Hematopoietic multipotent progenitor cell treated with erythropoietin and hydrocortisone succinate and interleukin-3 and kit ligand, for 15 days (in vitro differentiated cells): ENCODE measurements around the gene CYBB.
"Not testable (repeated sequence)": the region's sequence is repeated elsewhere in the genome, so short reads cannot be mapped to it uniquely, and the experiment has no call there.

ENCODE experiments used
- DNase-seq: peaks from one replicate; pipeline ENCODE4 v3.0.0-alpha.2; 2015; ENCODE audit warnings: low spot score

CYBB gene

GRCh38 chrX:37779857-37780256 is at the start of gene CYBB:
TSS of gene CYBB (plus strand) at chrX:37780059. CDS start at chrX:37780078, 19 bp downstream.
- DNase-seq = no peak

DNA sequence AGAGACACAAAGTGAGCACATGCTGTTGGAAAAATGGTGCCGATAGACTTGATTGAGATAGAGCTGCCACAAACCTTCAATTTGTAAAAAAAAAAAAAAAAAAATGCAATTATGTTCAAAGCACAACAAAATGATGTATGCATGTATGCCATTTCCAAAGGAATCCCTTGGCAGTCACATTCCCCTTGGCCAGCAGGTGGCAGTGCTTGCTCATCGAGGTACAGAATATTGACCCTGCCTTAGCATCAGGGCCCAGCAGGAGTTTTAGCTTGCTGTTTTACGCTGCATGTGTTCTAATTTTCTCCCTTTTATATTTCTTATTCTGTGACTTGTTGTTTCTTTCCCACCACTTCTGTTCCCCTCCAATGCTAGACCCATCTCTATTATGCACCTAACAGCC is 34.5 kb upstream of the CYBB start:
- DNase-seq = peak; percentile 72

- DNase-seq = no peak
Measured at GRCh38 chrX:37745835-37746217, 34.0 kb upstream of the CYBB start.

DNA sequence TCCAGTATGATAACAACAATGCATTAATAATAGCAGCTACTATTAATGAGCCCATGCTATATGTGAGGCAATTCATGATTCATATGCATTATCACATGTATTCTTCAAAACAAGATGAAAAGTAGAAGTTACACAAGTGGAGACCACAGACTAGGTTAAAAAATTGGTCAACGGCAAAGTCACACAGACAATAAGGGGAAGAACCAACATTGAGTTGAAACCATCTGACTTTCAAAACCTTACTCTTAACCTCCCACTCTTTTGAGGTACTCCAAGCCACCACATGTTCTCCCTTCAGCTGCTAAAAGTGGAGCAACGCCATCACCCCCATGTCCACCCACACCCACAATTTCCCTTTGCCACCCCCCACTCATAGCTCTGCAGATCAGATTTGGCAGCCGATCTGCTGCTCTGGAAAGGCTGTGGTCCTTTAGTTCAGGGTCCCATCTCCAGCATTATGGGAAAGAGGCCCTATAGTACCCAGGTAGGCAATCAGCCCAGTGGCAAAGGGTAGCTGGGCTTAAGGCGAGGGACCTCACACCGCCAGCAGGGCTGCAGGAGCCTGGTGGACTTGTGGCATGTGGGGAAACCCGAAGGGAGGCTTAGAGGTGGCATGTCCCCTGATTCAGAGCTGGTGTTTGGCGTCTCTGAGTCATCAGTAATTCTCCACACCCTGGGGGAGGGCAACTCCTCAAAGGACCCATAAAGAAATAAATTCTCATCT is 33.5 kb upstream of the CYBB start:
- no peak for DNase-seq

- no peak for DNase-seq
Measured at GRCh38 chrX:37746951-37747350, 32.9 kb upstream of the CYBB start.

DNA sequence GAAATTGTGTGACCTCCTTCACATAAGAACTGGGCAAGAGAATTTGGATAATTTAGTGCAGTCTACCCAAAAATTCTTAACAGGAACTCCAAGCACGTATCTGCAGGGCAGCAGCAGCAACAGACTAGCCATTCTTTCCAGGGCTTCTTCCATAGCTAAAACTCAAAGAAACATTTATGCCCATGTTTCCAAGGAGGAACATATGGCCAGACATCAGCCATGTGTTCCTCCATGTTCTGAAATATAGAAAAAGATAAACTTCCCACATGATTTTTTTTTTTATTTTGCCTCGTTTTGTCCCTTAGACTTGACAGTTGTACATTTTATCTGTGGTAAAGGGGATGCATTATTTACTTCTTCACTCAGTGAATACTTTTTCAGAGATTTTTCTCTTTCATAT is 27.6 kb upstream of the CYBB start:
- no peak for DNase-seq

DNA sequence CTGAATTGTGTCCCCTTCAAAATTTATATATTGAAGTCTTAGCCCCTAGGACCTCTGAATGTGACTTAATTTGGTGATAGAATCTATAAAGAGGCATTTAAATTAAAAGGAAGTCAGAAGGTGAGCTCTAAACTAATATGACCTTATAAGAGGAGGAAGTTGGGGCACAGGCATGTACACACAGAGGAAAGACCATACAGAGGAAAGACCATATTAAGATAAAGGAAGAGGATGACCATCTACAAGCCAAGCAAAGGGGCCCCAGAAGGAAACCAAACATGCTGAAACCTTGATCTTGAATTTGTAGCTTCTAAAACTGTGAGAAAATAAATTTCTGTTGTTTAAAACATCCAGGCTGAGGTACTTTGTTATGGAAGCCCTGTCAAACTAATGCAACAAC is 26.9 kb upstream of the CYBB start:
- no peak for DNase-seq

DNA sequence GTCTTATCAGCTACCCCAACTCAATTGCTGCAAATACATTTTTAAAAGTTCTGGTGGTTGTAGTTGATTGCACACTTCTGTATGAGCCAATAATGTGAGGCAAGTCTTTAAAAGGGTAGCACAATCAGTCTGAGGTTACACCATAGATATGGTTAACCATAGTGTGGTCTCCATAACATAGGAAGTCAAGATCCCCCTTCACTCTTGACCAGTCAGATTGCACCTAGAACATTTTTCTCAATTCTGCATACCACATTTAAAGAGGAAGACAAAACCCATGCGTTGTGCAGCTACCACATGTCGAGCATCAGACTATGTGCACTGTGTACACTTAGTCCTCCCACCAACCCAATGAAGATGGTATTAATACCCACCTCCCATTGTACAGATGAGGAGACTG is 26.5 kb upstream of the CYBB start:
- DNase-seq = no peak

DNA sequence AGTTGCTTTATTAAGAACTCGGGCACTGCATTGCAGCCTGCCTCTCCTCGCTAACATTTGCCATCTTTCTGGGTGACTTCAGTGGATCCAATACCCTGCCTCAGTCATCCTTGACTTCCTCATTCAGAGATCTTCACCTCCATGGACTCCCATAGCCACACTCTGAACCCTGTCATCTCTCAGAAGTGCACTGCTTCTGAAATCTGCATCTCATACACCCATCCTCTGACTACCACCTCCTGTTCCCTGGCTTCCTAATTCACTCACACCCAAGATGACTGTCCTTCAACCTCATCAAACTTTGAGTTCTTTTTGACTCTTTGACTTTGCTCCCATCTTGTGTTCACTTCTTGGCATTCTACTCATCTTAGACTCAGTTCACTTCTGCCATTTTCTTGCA is 25.3 kb upstream of the CYBB start:
- DNase-seq = no peak

DNA sequence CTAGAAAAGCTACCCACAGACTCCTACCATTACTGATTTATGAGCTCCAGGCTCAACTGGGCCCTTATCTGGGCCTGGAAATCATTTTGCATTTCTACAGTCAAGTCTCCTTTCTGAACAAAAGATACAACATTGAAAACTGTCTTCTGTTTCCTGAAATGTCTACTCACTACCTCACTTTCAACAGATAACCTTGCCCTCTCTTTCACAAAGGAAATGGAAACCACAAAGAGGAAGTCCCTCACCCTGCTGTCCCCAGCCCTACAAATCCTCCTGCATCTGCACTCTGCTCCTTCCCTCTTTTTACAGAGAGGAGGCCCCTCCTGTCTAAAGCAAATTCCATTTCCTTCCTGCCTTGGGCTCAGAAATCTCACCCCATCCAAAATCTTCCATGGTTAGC is 24.8 kb upstream of the CYBB start:
- no peak for DNase-seq

DNA sequence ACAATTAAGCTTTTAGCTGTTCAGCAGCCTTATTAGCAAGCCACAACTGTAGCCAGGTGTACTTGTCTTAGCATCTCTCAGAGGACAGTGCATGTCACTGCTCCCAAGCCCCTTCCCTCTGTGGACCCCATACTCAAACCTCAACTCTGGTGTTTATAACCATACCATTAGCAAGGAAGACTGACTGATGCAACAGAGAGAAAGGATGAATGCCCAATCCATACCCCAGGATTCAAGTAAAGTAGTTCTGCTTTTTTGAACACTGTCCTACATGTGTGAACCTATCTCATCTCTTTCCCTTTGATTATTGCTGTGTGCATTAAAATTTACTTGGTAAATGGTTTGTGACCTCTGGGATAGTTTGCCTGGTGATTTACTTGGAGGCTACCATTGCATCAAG is 22.8 kb upstream of the CYBB start:
- DNase-seq = no peak

- DNase-seq = no peak
Measured at GRCh38 chrX:37759351-37759750, 20.5 kb upstream of the CYBB start.

GRCh38 chrX:37759878-37760418 is 19.9 kb upstream of the CYBB start:
- no peak for DNase-seq

DNA sequence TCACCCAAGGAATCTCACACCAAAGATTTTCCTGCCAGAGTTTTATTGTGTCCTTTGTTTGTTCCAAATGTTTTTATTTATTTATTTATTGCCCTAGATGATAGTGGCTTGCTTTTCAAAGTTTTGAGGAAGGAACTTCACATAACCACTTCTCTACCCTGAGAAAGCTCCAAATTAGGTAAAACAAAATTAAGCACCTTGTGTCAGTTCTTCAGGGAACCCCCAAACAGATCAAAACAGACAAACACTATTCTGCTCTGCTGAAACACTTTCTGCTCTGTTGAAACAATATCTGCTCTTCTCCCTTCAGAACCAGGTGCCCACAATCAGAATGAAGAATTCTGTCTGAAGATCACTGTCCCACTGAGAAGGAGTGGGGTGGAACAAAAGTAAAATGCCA is 16.5 kb upstream of the CYBB start:
- DNase-seq = no peak

- no peak for DNase-seq
Measured at GRCh38 chrX:37765507-37765906, 14.4 kb upstream of the CYBB start.

GRCh38 chrX:37767430-37767829 is 12.4 kb upstream of the CYBB start:
- no peak for DNase-seq

- not testable (repeated sequence) for DNase-seq
Measured at GRCh38 chrX:37768866-37769265, 11.0 kb upstream of the CYBB start.

DNA sequence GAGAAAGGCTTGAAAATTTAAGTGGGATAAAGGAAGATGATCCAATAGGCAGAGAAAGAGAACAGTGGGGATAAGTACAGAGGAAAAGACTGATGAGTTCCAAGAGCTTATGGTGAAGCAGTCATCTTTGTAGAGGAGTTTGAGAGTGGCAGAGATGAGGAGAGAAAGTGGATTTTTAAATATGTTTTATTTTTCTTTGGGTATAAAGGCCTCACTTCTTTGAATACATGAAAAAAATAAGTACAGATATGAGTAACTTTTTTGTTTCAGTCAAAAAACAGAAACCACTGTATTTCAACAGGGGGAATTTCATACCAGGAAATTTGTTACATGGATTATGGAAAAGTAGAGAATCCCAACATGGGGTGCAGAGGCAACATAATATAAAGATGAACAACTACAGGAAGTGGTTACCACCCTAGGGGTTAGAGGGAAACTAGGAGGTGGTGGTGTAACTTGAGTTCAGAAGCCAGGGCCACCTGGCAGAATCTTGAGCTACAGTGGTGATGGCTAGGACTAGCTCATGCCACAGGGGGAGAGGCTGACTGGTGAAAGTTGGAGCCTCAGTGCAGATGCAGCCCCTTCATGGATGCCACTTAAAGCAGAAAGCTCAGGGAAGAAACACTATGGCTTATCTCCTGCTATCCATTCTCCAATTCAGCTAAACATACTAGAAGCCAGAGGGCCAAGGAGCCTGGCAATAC is 3.4 kb upstream of the CYBB start:
- DNase-seq = no peak

DNA sequence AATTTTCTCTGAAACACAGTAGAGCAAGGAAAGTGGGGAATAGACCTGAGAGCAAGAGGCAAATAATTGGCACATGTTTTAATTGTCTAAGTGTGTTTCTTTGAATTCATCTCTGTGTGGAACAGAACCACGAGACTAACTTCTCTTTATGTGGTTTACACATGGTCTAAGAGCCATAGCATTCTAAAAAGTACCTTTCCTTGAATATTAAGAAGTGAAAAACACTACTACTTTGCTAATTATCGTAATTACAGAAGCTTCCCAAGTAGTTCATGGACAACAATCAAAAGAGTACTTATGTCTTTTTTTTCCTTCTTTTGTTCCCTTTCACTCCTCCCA is 2.9 kb upstream of the CYBB start:
- no peak for DNase-seq

DNA sequence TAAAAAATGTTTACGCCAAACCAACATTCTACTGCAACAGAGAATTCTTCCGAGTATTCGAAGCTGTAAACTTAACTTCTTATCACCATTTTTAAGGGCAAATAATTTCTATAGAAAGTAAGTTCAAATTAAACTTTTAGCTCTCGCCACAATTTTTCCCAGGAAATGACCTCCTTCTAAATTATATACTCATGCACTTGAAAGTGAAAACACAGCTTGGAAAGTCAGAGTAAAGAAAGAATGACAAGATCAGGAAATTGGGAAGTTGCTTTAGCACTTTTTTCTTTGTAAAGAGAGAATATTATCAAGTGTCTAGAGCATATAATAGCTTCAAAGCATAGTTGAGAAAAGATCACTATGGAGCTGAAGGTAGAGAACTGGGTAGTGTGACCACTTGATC is 1.2 kb downstream of the CYBB start:
- DNase-seq = no peak

DNA sequence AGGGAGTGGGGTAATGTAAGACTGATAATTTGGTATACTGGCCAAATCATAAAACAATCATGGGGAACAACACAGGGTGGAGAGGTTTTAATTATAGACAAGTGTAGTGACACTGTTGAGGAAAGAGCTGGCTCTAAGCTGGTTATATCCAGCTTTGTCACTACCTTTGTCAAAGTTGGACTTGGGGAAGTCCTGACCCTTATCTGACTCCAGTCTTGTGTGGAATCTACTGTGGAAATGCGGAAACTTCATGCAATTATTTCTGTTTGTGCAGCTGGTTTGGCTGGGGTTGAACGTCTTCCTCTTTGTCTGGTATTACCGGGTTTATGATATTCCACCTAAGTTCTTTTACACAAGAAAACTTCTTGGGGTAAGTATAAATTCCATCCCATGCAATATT is 2.0 kb downstream of the CYBB start:
- no peak for DNase-seq

DNA sequence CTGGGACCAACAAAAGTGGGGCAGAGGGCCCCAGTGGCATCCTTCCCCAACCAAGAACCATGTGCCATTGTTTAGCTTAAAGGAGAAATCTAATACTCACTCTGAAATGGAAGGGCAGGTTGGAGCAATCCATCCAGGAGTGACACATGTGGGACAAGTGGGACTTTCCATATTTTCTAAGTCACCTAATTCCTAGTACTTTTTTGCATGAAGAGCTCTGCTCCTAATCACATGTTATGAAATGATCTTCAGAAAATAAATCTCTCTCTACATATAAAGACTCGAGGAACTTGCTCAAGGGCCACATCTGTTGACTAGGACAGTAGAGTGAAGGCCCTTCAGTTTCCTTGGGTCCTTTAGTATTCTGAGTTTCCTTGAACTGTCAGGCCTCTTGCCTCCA is 2.5 kb downstream of the CYBB start:
- DNase-seq = no peak

GRCh38 chrX:37783305-37783704 is 3.4 kb downstream of the CYBB start:
- DNase-seq = no peak

GRCh38 chrX:37785569-37785968 is 5.7 kb downstream of the CYBB start:
- no peak for DNase-seq
